Central memory CD8-positive, alpha-beta T cell (primary cell): ENCODE data around the gene TOX2.

ENCODE experiments used
- ATAC-seq: fragments of 150-1000 bp; cut with Tn5 transposase; replicated peaks from 2 replicates; pipeline ENCODE4 v1.10.0; 2022; ENCODE audit warnings: mild to moderate bottlenecking, moderate FRiP score, moderate number of reproducible peaks; ENCODE audit not compliant: poor library complexity, severe bottlenecking; ENCODE audit errors: extremely low read depth
- DNase-seq, 2 donors: peaks; one replicate each; pipeline ENCODE4 v3.0.0; 2021; ENCODE audit warnings: low spot score in 2 of 2
- H3K27ac Mint-ChIP-seq: one replicate; pipeline ENCODE4 v1.8.0; 2022; ENCODE audit warnings: low read depth, mild to moderate bottlenecking, moderate library complexity, mixed read lengths
- H3K27me3 Mint-ChIP-seq: one replicate; pipeline ENCODE4 v1.8.0; 2022; ENCODE audit warnings: mixed read lengths
- H3K36me3 Mint-ChIP-seq: one replicate; pipeline ENCODE4 v1.8.0; 2022; ENCODE audit warnings: mild to moderate bottlenecking, moderate library complexity, mixed read lengths; ENCODE audit not compliant: insufficient read depth
- H3K4me1 Mint-ChIP-seq: one replicate; pipeline ENCODE4 v1.8.0; 2022; ENCODE audit warnings: mixed read lengths
- H3K4me3 Mint-ChIP-seq: one replicate; pipeline ENCODE4 v1.8.0; 2022; ENCODE audit warnings: mild to moderate bottlenecking, moderate library complexity, mixed read lengths
- H3K9me3 Mint-ChIP-seq: one replicate; pipeline ENCODE4 v1.8.0; 2022; ENCODE audit warnings: mixed read lengths

TOX2 gene

DNA sequence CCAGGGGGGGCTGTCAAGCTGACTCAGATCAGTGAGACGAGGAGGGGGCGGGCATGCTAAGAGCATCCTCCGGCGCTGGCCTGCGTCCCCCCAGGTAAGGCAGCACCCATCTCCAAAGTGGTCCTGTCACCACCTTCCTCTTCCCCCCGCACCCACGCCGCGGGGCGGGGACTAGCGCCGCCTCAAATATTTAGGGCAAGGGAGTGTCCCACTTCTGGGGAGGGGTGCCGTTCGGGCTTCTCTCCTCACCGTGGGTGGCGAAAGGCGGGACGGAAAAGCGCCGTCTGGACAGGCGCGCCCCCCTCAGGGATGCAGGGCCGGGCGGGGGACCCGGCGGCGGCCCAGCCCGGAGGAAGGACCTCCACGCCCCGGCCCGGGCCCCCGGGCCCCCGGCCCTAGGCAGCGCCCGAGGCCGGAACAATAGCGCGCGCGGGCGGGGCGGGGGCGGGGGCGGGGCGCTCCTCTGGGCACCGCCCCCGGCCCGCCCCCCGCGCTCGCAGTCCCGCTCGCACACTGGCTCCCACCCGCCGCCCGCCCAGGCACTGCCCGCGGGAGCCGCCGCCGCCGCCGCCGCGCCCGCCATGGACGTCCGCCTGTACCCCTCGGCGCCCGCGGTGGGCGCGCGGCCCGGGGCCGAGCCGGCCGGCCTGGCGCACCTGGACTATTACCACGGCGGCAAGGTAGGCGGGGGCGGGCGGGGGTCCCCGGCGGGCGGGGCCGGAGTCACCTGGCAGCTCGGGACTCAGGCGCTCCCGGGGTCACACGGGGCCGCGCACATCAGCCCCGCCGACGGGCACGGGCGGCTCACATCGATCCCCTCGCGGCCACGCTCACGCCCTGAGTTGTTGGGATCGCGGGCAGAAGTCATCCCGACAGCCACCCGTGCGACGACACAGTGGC lies at the start of gene TOX2:
Gene TOX2 (plus strand): TSS at position 542 of the 900 bp plus-strand sequence. CDS start 40 bp downstream, at position 582.
- H3K9me3 Mint-ChIP-seq, result no peaks in the 10 kb centered on the region
- peak within 1 kb of the TSS; percentile 85 for H3K27ac Mint-ChIP-seq
- DNase-seq (no peak), ATAC-seq (peak; percentile 66)
- peaks cover 6% of the 10 kb centered on the region for H3K36me3 Mint-ChIP-seq
- peaks cover 51% of the 10 kb centered on the region for H3K27me3 Mint-ChIP-seq
- peaks cover 23% of the 10 kb centered on the region for H3K4me1 Mint-ChIP-seq
- H3K4me3 Mint-ChIP-seq, result peak within 1 kb of the TSS; percentile 85

DNA sequence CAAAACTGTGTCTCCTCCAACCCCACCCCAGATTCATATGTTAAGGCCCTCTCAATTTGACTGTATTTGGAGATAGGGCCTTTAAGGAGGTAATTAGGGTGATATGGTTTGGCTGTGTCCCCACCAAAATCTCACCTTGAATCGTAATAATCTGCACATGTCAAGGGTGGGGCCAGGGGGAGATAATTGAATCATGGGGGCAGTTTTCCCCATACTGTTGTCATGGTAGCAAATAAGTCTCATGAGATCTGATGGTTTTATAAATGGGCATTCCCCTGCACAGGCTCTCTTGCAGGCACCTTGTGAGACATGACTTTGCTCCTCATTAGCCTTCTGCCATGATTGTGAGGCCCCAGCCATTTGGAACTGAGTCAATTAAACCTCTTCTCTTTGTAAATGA lies 46.6 kb upstream of the TOX2 start:
- no peaks in the 10 kb centered on the region for H3K36me3 Mint-ChIP-seq

DNA sequence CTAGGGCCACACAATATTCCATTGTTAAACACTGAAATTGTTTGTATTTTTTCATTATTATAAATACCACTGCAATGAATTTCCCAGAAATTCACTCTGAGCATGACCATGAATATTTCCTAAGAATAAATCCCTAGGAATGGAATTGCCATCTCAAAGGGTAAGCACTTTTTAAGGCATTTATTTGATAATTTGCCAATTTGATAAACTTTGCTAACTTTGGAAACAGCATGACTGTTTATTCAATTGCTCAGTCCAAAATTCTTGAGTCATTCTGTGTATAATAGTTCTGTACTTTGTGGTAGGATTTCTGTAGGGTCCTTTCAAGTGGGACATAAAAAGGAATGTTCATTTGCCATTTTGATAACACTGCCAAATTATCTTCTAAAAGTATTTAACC lies 44.2 kb upstream of the TOX2 start:
- no peak for ATAC-seq
- Mint-ChIP-seq H3K4me1 (no peaks in the 10 kb centered on the region), H3K27ac (no peak overlapping the region), H3K27me3 (peaks cover 11% of the 10 kb centered on the region), H3K4me3 (no peak overlapping the region), H3K36me3 (no peaks in the 10 kb centered on the region), H3K9me3 (no peaks in the 10 kb centered on the region)
- DNase-seq, result no peak

More for the DNA sequence above, 46.6 kb upstream of the TOX2 start:
- no peaks in the 10 kb centered on the region for H3K9me3 Mint-ChIP-seq
- DNase-seq, result no peak
- no peaks in the 10 kb centered on the region for H3K4me1 Mint-ChIP-seq
- H3K4me3 Mint-ChIP-seq, result no peak overlapping the region
- peaks cover 8% of the 10 kb centered on the region for H3K27me3 Mint-ChIP-seq
- ATAC-seq, result no peak
- no peak overlapping the region for H3K27ac Mint-ChIP-seq

DNA sequence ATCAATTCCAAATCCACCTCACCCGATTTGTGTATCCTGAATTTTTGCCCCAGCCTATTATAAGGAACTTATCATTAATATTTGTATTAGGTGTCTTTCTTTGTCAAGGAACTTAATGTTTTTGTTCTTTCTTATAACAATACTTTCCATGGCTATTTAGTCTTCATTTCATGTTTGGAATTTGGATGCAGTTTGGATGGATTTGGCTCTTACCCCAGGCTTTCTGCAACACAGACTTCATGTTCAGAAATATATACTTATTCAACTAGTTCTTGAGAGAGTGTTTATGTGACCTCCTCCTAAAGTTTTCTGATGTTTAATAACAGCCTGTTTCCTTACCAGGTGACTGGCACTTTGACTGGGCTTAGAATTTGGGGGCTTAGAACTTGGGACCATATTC lies 35.9 kb upstream of the TOX2 start:
- H3K27me3 Mint-ChIP-seq, result peaks cover 22% of the 10 kb centered on the region

DNA sequence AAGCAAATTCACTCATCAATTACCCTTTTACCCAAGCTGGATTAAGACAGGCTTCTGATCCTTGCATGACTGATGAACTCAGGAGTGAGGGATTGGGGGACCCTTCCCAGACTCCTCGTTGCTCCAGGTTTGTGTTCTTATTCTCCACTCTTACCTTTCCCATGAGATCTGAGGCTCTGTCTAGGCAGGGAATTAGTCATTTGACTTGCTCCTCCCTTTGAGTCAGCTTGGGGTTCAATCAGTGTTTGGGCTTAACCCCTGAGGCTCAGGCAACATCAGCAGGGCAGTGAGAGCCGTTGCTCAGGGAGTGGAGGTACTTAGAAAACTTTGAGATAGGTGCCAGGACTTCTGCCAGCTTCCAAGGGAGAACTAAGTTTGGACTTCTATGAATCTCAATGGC lies 20.7 kb upstream of the TOX2 start:
- ATAC-seq (no peak), DNase-seq (no peak)
- Mint-ChIP-seq H3K4me3 (no peak overlapping the region), H3K9me3 (peaks cover 16% of the 10 kb centered on the region), H3K36me3 (no peaks in the 10 kb centered on the region), H3K4me1 (no peaks in the 10 kb centered on the region), H3K27me3 (peaks cover 11% of the 10 kb centered on the region), H3K27ac (no peak overlapping the region)

More for the DNA sequence above, 35.9 kb upstream of the TOX2 start:
- no peaks in the 10 kb centered on the region for H3K36me3 Mint-ChIP-seq
- no peaks in the 10 kb centered on the region for H3K4me1 Mint-ChIP-seq
- no peak overlapping the region for H3K4me3 Mint-ChIP-seq
- no peak for ATAC-seq
- H3K9me3 Mint-ChIP-seq, result no peaks in the 10 kb centered on the region
- DNase-seq, result no peak
- no peak overlapping the region for H3K27ac Mint-ChIP-seq

DNA sequence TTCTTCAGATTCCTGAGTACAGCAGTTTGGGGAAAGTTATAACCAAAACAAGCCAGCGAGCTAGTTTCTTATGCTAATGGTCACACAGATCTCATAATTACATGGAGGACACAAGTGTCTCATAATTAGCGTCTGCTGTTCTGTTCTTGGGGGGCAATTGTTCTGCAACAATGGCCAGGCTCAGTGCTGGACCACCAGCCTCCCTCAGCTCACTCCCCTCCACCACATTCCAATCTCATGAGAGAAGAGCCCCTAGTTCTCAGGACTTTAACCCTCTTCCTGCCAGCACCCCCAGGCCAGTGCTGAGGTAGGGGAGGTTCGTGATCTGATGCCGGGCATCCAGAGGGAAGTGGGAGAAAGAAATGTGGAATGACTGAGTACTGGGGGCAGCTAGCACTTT lies 20.2 kb upstream of the TOX2 start:
- Mint-ChIP-seq H3K4me1 (no peaks in the 10 kb centered on the region), H3K36me3 (no peaks in the 10 kb centered on the region), H3K27me3 (peaks cover 6% of the 10 kb centered on the region)

DNA sequence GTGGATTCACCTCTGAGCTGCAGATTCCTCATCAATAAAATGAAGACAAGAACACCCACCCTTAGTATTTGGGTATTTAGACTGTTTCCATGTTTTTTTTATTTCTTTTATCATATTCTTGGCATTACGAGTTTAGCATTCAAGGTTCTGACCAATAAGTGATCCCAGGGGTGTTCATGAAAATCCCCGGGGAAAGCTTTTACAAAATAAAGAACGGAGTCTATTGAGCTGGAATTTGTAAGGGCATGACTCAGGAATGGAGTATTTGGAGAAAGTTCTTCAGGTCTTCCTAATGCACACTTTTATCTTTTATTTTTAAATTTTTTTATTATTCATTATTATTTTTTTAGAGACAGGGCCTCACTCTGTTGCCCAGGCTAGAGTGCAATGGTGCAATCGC lies 19.4 kb upstream of the TOX2 start:
- DNase-seq, result no peak
- H3K9me3 Mint-ChIP-seq, result peaks cover 10% of the 10 kb centered on the region
- no peaks in the 10 kb centered on the region for H3K27me3 Mint-ChIP-seq
- H3K27ac Mint-ChIP-seq, result no peak overlapping the region
- ATAC-seq, result no peak
- H3K4me1 Mint-ChIP-seq, result no peaks in the 10 kb centered on the region
- H3K36me3 Mint-ChIP-seq, result no peaks in the 10 kb centered on the region
- no peak overlapping the region for H3K4me3 Mint-ChIP-seq

More for the DNA sequence above, 20.2 kb upstream of the TOX2 start:
- no peak for DNase-seq
- Mint-ChIP-seq H3K9me3 (peaks cover 13% of the 10 kb centered on the region), H3K4me3 (no peak overlapping the region), H3K27ac (no peak overlapping the region)
- ATAC-seq, result no peak

DNA sequence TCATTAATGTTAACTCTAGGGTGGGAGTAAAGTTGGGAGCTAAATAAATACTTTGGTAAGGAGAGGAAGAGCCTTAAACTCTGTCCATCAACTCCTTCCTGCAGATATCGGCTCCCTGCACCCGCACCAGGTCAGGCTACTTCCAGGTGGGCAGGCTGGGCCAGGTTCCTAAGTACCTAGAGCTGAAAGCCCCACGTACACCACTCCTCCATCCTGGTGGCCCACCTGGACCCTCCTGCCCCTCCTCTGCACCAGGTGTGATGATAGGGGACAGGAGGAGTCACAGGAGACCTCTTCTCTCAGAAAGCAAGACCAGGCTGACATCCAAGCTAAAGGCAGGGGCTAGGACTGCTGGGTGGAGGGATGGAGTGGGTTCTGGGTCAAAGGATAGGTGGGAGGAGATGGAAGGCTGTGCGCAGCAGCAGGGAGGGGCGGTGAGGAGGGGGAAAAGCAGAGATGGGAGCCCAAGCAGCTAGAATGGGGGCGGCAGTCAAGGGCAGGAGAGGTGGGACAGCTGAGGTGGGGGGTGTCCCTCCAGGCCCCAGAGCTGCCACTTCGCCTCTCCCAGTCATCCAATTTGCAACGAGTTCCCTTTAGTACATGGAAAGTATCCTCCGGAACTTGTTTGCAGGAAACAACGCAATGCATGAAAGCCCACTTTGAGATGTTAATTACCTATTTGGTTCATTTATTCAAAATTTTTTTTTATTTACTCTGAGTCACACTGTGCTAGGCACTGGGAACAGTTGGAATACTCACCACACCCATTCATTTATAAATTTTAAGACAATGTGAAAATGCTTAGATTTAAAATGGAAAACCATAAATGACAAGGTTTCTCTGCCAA lies 15.2 kb upstream of the TOX2 start:
- no peak for ATAC-seq
- Mint-ChIP-seq H3K4me3 (no peak overlapping the region), H3K36me3 (no peaks in the 10 kb centered on the region), H3K9me3 (no peaks in the 10 kb centered on the region), H3K27me3 (no peaks in the 10 kb centered on the region), H3K4me1 (no peaks in the 10 kb centered on the region), H3K27ac (no peak overlapping the region)
- DNase-seq, result no peak

DNA sequence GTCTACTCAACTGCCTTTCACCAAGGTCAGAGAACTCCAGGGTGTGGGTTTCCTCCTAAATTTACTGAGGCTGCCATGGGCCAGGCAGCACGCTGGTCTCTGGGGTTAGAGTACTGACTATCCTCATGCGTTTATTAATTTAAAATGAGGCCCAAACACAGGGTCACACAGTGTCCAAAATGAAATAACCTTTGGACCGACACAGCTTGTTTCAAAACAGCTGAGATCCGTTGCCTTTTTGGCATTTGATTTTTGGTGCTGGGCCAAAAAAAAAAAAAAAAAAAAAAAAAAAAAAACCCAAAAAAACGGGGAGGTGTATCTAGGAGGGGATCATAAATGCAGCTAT lies 14.6 kb upstream of the TOX2 start:
- Mint-ChIP-seq H3K4me1 (no peaks in the 10 kb centered on the region), H3K9me3 (no peaks in the 10 kb centered on the region), H3K4me3 (no peak overlapping the region), H3K27ac (no peak overlapping the region), H3K27me3 (no peaks in the 10 kb centered on the region), H3K36me3 (no peaks in the 10 kb centered on the region)
- ATAC-seq, result no peak
- DNase-seq, result no peak

DNA sequence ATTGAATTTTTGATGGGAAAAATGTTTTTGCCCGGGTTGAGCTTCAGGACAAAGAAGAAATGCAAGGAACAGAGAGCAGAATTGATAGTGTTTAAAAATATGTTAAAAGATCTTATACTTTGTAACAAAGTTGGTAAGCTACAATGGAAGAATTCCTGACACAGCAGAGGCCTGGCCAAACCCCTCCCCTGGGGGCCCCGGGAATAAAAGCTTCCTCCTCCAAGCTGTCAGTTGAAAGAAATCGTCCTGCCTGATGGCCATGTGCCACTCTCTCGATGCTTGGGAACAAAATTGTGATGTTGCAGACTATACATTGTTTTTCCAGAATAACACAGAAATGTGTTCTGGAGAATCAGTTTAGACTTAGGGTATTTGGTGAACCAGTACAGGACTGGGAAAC lies 14.2 kb upstream of the TOX2 start:
- no peak for ATAC-seq
- H3K27ac Mint-ChIP-seq, result no peak overlapping the region
- no peaks in the 10 kb centered on the region for H3K4me1 Mint-ChIP-seq
- no peaks in the 10 kb centered on the region for H3K36me3 Mint-ChIP-seq
- no peak overlapping the region for H3K4me3 Mint-ChIP-seq
- no peak for DNase-seq
- H3K27me3 Mint-ChIP-seq, result no peaks in the 10 kb centered on the region
- H3K9me3 Mint-ChIP-seq, result no peaks in the 10 kb centered on the region

- Mint-ChIP-seq H3K27ac (no peak overlapping the region), H3K27me3 (no peaks in the 10 kb centered on the region)
- no peak for DNase-seq
These were observed 13.4 kb upstream of the TOX2 start for GRCh38 chr20:43901296-43901695.

GRCh38 chr20:43903953-43904826 lies 10.5 kb upstream of the TOX2 start:
- no peaks in the 10 kb centered on the region for H3K27me3 Mint-ChIP-seq
- no peak overlapping the region for H3K4me3 Mint-ChIP-seq
- DNase-seq (no peak), ATAC-seq (no peak)
- H3K36me3 Mint-ChIP-seq, result no peaks in the 10 kb centered on the region
- H3K9me3 Mint-ChIP-seq, result peaks cover 3% of the 10 kb centered on the region
- H3K27ac Mint-ChIP-seq, result no peak overlapping the region
- no peaks in the 10 kb centered on the region for H3K4me1 Mint-ChIP-seq

More at GRCh38 chr20:43901296-43901695, 13.4 kb upstream of the TOX2 start:
- no peak overlapping the region for H3K4me3 Mint-ChIP-seq
- ATAC-seq, result no peak
- no peaks in the 10 kb centered on the region for H3K4me1 Mint-ChIP-seq
- H3K9me3 Mint-ChIP-seq, result no peaks in the 10 kb centered on the region
- H3K36me3 Mint-ChIP-seq, result no peaks in the 10 kb centered on the region
